Upper lobe of left lung (tissue), 4 donors: ENCODE results near the gene SPINT3.

Source experiments
- CTCF ChIP-seq, 6 experiments: fragments of 450-650 bp in 4 of 6; fragments of 200-600 bp in 2 of 6; sonication (generic) in 2 of 6; IDR thresholded peaks; one replicate each; pipeline ENCODE4 v1.5.1; 2016 to 2019; ENCODE audit warnings: antibody characterized with exemption in 6 of 6
- POLR2AphosphoS5 ChIP-seq, 2 donors: sonication (generic); formaldehyde crosslinking; IDR thresholded peaks; one replicate each; pipeline ENCODE4 v1.5.1; 2017; ENCODE audit warnings: antibody characterized with exemption in 2 of 2

- TF ChIP-seq CTCF (IDR thresholded peaks at IDR 0.05) (no peak), POLR2AphosphoS5 (IDR thresholded peaks at IDR 0.05) (no peak)
Measured at GRCh38 chr20:45506398-45506797, 9.0 kb downstream of the SPINT3 start.
